NCI-H2196 treated with DMSO at 0.1 percent for 48 hours (cell line): ENCODE data around the gene KCNK16.
A peak's percentile ranks its signal among the peaks of the same experiment; 100 is the strongest.
"Not testable (repeated sequence)": the region's sequence is repeated elsewhere in the genome, so short reads cannot be mapped to it uniquely, and the experiment has no call there.

Source experiments
- DNase-seq: peaks from one replicate; lab custom pipeline; 2025; ENCODE audit not compliant: unreplicated experiment; lab: John Stamatoyannopoulos, UW

Gene KCNK16

DNA sequence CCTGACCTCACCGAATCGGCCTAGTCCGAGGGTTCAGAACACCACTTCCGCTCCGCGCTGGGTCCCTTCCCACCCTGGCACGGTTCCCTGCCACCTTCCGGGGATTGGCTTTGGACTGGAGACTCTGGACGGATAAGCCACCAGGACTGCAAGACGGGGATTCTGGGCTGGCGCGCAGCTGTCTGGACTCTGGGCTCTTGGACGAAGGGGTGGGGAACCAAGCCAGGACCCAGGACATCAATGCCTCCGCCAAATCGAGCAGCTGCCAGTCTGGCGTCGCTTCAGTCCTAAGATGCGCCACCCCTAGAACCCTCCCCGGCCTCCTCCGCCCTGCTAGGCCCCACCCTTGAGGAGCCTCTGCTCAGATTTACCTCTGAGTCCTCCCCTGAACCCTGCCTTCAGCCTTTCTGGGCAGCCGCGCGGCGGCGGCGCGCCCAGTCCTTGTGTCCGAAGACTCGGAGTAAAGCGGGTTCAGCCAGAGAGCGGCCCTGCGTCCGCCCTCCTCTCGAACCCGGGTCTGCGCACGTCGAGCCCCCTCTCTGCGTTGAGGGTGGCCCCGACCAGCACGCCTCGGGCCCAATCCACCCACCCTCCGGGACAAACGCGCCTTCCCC lies 9.5 kb downstream of the KCNK16 start:
- DNase-seq = no peak

GRCh38 chr6:39310542-39310941 lies 12.0 kb downstream of the KCNK16 start:
- DNase-seq = no peak

DNA sequence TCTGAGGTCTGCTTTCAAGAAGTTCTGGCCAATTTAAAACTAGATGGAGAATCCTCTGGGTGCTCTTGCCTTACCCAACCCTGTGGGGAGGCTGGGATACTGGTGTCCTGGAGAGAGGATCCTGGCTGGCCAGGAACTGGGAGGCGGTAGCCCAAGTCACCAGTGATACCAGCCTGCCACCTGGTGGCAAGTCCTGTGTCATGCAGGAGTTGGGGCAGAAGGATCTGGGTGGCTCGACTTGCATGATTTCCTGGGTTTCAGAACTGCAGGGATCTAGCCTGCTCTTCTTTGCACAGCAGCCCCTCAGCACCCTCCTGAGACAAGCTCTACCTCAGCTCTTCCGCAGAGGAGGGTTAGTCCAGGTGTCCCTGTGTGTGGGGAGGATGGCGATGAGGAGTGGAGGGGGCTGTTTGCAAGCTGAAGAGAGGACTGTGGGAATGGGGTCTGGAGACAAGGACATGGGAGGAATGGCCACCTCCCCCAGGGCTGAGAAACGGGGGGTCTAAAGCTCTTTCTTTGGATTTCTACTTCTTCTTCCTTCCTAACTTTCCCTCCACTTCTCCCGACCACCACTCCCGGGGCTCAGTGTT lies 12.5 kb downstream of the KCNK16 start:
- DNase-seq = peak; percentile 49

GRCh38 chr6:39307462-39307861 lies 15.0 kb downstream of the KCNK16 start:
- no peak for DNase-seq

GRCh38 chr6:39304951-39305350 lies 17.6 kb downstream of the KCNK16 start:
- no peak for DNase-seq

DNA sequence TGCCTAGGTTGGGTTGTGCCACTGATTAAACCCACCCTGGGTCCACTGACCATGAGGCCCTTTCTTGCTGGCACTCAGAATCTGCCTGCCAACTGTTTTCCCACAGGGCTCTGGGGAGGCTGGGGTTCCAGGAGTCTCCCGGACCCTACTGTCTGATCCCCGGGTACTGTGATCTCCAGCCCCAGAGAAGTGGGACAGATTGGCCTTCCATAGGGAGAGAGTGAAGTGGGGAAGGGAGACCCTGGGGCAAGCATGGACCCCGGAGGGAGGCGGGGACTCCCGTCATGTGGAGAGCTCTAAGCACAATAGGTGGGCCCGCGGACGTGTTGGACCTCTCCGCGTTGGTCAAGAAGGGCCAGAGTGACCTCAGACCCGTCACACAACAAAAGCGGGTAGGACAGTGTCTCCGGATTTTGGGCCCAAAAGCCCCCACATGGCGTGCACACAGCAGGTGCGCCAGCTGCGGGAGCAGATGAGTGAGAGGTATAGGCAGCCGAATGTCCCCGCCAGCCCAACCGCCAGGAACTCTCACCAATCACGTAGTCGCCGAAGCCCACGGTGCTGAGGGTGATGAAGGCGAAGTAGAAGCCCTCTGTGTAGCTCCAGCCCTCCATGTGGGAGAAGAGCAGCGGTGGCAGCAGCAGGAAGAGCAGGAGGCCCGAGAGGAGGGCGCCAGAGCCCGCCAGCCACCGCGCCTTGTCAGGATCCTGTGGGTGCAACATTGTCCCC lies 18.9 kb downstream of the KCNK16 start:
- no peak for DNase-seq

DNA sequence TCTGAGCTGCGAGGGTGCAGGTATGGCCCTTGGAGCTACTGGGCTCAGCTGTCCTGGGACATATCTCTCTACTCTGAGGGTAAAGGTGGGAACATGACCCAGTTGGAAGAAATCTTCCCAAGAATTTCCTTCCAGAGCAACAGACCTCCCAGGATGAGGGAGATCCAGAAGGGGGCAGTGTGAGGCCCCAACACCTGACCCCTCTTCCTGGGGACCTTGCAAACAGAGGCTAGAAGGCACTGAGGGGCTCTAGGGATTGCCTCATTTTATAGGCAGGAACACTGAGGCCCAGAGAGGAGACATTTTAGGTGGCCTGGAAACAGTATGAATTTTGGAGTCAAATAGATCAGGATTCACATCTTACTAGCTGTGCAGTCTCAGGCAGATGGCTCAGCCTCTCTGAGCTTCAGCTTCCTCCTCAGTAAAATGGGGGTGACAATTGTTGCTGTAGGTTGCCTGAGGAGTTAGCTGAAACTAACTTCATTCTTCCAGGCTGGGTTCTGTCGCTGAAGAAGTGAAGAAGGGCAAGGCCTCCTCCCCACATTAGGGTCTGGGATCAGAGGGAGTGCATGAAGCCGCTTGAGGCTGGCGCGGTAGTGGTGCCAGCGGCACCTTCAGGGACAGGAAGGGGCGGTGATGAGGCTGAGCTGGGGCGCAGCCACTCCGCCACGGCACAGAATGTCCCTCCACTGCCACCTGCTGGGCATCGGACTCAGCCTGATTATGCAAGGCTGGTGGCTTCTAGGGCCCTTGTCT lies 19.7 kb downstream of the KCNK16 start:
- peak; percentile 51 for DNase-seq

DNA sequence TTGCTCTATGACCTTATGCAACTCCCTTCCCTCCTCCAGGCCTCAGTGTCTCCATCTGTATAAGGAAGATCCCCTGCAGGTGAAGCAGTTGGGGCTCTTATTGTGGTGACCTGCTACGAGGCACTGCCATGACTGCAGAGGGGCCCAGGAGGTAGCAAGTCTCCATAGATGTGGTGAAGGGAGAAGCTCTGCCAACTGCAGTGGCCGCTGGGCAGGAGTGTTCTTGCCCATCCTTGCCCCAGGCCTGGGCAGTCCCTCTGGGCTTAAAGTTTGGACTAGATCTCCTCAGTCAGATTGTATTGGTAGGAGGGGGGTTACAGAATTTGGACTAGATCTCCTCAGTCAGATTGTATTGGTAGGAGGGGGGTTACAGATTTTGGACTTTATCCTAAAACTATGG lies 20.5 kb downstream of the KCNK16 start:
- no peak for DNase-seq

DNA sequence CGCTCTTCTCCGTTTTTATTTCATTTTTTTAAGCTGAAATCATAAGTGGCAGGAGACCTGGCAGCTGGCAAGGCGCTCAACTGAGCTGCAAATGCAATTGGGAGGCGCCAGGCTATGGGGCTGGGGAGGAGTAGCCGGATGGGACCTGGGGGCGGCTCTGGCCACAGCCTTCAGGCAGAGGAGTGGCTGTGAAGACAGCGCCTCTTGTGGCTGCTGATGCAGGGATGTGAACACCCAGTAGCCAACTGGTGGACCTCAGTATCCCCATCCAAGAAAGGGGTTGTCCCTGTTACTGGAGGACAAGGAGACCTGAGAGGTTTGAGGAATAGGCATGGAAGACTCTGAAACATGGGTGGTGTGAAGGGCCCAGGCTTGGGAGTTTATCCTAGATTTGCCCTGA lies 20.9 kb downstream of the KCNK16 start:
- no peak for DNase-seq

- DNase-seq = no peak
Measured at GRCh38 chr6:39300739-39301138, 21.8 kb downstream of the KCNK16 start.

- DNase-seq = no peak
Measured at GRCh38 chr6:39298061-39298460, 24.4 kb downstream of the KCNK16 start.

DNA sequence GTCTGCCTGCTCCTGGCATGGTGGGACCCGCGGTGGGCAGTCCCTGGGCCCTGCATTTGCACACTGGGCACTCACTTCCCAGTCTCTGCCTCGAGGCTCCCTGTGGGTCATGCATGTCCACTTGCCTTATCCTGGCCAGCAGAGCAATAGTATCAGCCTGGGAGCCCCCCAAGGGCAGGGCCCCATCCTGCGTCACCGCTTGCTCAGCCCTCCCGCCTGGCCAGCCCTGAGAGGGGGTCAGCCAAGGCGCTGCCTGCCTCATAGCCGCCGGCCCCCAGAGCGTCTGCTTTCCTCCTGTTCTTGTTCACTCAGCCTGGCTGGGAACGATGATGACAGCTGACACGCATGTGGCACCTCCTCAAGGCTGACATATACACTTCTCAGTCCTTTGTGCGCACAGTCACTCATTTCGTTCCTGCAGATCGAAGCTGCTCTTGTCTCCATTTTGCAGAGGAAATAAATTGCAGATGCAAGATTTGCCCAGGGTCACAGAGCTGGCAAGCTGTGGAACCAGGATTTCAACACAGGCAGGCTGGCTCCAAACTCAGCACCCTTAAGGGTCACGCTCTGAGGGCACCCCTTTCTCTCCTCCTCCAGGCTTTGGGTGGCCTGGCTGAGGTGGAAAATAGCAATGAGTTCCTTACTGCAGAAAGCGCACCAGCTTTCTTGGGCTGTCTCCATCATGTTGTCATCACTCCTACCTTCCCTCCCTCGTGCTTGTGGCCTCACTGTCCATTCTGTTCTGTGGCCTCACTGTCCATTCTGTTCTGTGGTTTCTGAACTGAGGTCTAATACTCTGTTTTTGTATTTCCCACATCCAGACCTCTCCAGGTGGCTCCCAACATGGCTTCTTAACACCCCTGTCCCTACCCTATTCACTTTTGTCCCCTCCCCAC lies 25.5 kb downstream of the KCNK16 start:
- no peak for DNase-seq

DNA sequence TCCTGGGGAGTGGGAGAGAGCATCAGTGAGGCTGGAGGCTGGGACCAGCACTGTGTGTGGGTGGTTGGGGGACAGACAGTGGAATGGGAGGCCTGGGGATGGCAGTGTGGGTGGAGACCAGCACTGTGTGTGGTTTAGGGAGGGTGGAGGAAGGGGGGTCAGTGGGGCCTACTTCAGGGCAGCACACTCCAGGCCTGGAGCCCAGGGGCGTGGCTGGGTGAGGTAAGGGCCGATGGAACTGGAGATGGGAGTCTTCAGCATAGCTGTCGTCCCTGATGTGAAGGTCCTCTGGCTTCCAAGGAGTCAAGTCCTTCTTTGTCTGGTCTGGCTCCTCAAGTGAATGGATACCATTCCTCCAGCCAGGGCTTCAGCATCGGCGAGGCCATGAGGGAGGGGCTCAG lies 26.9 kb downstream of the KCNK16 start:
- DNase-seq = no peak

GRCh38 chr6:39294899-39295298 lies 27.6 kb downstream of the KCNK16 start:
- DNase-seq = no peak

GRCh38 chr6:39294133-39294532 lies 28.4 kb downstream of the KCNK16 start:
- DNase-seq = no peak

DNA sequence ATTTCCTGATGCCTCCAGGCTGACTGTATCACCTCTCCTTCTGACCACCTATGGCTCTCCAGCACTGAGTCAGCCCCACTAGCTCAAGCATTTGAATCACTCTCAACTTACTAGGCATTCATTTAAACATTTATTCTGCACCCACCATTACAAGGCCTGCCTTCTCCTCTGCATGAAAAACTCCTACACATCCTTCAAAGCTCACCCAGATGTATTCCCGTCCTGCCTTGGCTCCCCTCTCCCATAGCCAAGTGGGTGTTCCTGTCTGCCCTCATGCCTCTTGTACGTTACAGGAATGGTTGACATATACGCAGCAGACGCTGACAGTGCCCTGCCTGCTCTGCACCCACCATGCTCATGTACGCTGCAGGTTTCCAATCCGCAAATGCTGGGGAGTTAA lies 29.9 kb downstream of the KCNK16 start:
- no peak for DNase-seq

DNA sequence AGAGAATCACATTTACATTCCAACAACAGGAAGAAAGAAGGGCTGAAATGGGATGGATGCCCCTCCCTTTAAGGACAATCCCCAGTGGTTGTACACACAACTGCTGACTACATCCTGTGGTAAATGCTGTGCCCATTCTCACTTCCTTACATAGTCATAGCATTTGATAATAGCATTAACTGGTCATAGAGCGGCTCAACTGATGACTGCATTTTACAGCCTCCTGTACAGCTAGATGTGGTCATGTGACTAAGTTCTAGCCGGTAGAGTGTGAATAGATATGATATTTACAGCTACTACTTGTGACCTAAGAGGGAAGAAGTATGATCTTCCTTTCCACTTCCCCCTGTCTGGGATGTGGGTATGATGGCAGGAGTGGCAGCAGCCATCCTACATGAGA lies 33.0 kb downstream of the KCNK16 start:
- no peak for DNase-seq

- DNase-seq = no peak
Measured at GRCh38 chr6:39287601-39288000, 34.9 kb downstream of the KCNK16 start.

DNA sequence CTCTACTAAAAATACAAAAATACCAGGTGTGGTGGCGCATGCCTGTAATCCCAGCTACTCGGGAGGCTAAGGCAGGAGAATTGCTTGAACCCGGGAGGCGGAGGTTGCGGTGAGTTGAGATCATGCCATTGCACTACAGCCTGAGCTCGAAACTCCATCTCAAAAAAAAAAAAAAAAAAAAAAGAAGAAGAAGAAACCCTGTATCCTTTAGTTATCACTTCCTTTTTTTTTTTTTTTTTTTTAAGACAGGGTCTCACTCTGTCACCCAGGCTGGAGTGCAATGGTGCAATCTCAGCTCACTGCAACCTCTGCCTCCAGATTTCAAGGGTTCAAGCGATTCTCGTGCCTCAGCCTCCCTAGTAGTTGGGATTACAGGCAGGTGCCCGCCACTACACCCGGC lies 35.9 kb downstream of the KCNK16 start:
- DNase-seq = not testable (repeated sequence)

GRCh38 chr6:39282774-39283173 lies 39.7 kb downstream of the KCNK16 start:
- no peak for DNase-seq
